Astrocyte (in vitro differentiated cells and primary cell): ENCODE measurements around the gene CHRNE. TPM values are rescaled to one million over a fixed set of nuclear protein-coding genes. Genes with fewer than 3 reads are reported as not detected.

ENCODE experiments used
- DNase-seq: peaks from one replicate; pipeline ENCODE4 v3.0.0-alpha.2; 2010; ENCODE audit warnings: low read depth
- FAIRE-seq: peaks from 2 replicates; lab custom pipeline; 2011; peaks lifted over from hg19 to GRCh38; lab: Jason Lieb, UNC
- H2AFZ ChIP-seq: 2 replicates; pipeline ENCODE4 v1.6.0; 2012; ENCODE audit warnings: low read depth, low read length, inconsistent platforms
- H3K27ac ChIP-seq: 2 replicates; pipeline ENCODE4 v1.5.1; 2011; ENCODE audit warnings: low read depth, low read length, inconsistent platforms
- H3K27me3 ChIP-seq: 2 replicates; pipeline ENCODE4 v1.6.0; 2011; ENCODE audit warnings: low read length, inconsistent platforms; ENCODE audit not compliant: insufficient read depth
- H3K36me3 ChIP-seq: 2 replicates; pipeline ENCODE4 v1.5.1; 2011; ENCODE audit warnings: low read length, inconsistent platforms; ENCODE audit not compliant: insufficient read depth
- H3K4me1 ChIP-seq: 2 replicates; pipeline ENCODE4 v1.5.1; 2011; ENCODE audit warnings: low read length, inconsistent platforms; ENCODE audit not compliant: insufficient read depth
- H3K4me2 ChIP-seq: 2 replicates; pipeline ENCODE4 v1.6.0; 2012; ENCODE audit warnings: low read length, inconsistent platforms
- H3K4me3 ChIP-seq: 2 replicates; pipeline ENCODE4 v1.5.1; 2011; ENCODE audit warnings: low read depth, mild to moderate bottlenecking, low read length, inconsistent platforms; ENCODE audit not compliant: insufficient read depth
- H3K79me2 ChIP-seq: 2 replicates; pipeline ENCODE4 v1.6.0; 2012; ENCODE audit warnings: mild to moderate bottlenecking, low read length, inconsistent platforms; ENCODE audit not compliant: insufficient read depth
- H3K9ac ChIP-seq: 2 replicates; pipeline ENCODE4 v1.6.0; 2012; ENCODE audit warnings: mild to moderate bottlenecking, low read length, inconsistent platforms
- H3K9me3 ChIP-seq: 2 replicates; pipeline ENCODE4 v1.5.1; 2012; ENCODE audit warnings: low read depth, mild to moderate bottlenecking, low read length, inconsistent platforms; ENCODE audit not compliant: insufficient read depth
- H4K20me1 ChIP-seq: 2 replicates; pipeline ENCODE4 v1.6.0; 2012; ENCODE audit warnings: low read length, inconsistent platforms; ENCODE audit not compliant: insufficient read depth
- H3K27ac Mint-ChIP-seq: one replicate; pipeline ENCODE4 v1.8.0; 2021; ENCODE audit warnings: mild to moderate bottlenecking, mixed read lengths; ENCODE audit not compliant: unreplicated experiment
- H3K27me3 Mint-ChIP-seq: one replicate; pipeline ENCODE4 v1.8.0; 2021; ENCODE audit warnings: low read depth, mixed read lengths; ENCODE audit not compliant: unreplicated experiment
- H3K36me3 Mint-ChIP-seq: one replicate; pipeline ENCODE4 v1.8.0; 2021; ENCODE audit warnings: low read depth, mixed read lengths; ENCODE audit not compliant: unreplicated experiment
- H3K4me1 Mint-ChIP-seq: one replicate; pipeline ENCODE4 v1.8.0; 2021; ENCODE audit warnings: low read depth, mixed read lengths; ENCODE audit not compliant: unreplicated experiment
- H3K4me3 Mint-ChIP-seq: one replicate; pipeline ENCODE4 v1.8.0; 2021; ENCODE audit warnings: mild to moderate bottlenecking, moderate library complexity, mixed read lengths; ENCODE audit not compliant: unreplicated experiment
- H3K9me3 Mint-ChIP-seq: one replicate; pipeline ENCODE4 v1.8.0; 2021; ENCODE audit warnings: mild to moderate bottlenecking, mixed read lengths; ENCODE audit not compliant: unreplicated experiment
- CTCF ChIP-seq: IDR thresholded peaks from 2 replicates; pipeline ENCODE4 v1.5.1; 2011; ENCODE audit warnings: low read depth, mild to moderate bottlenecking, inconsistent platforms, low read length, moderate library complexity; ENCODE audit not compliant: insufficient read depth
- EZH2 ChIP-seq: IDR thresholded peaks from 2 replicates; pipeline ENCODE4 v1.6.1; 2012; ENCODE audit warnings: mild to moderate bottlenecking, low read length, inconsistent platforms; ENCODE audit not compliant: insufficient read depth
- total RNA-seq: library from RNA; stranded (reverse); gene quantifications from 2 replicates; pipeline ENCODE4 v1.2.1, GENCODE V29; 2021

CHRNE gene
- total RNA-seq, 1 donor from 2014 or later, result 0.20 TPM

- Histone ChIP-seq H2AFZ (no peak overlapping the region), H3K4me1 (peaks cover 33% of the 10 kb centered on the region), H3K9ac (peak overlapping the region; percentile 93), H4K20me1 (peaks cover 62% of the 10 kb centered on the region), H3K27ac (peak overlapping the region; percentile 89), H3K9me3 (no peaks in the 10 kb centered on the region), H3K27me3 (no peaks in the 10 kb centered on the region), H3K79me2 (peaks cover 84% of the 10 kb centered on the region), H3K36me3 (peaks cover 37% of the 10 kb centered on the region), H3K4me2 (peak overlapping the region; percentile 99), H3K4me3 (no peak overlapping the region)
- Mint-ChIP-seq H3K4me3 (peak overlapping the region; percentile 98), H3K36me3 (peaks cover 26% of the 10 kb centered on the region), H3K4me1 (peaks cover 33% of the 10 kb centered on the region), H3K9me3 (peaks cover 2% of the 10 kb centered on the region), H3K27me3 (no peaks in the 10 kb centered on the region), H3K27ac (peak overlapping the region; percentile 96)
- TF ChIP-seq CTCF (no peak), EZH2 (no peak)
- DNase-seq (no peak), FAIRE-seq (no peak)
Measured at GRCh38 chr17:4944163-4944553, 41.3 kb upstream of the CHRNE start.

- H3K27me3 ChIP-seq, result no peaks in the 10 kb centered on the region
- H3K4me3 Mint-ChIP-seq, result peak overlapping the region; percentile 95
- no peak overlapping the region for H2AFZ ChIP-seq
- H3K36me3 Mint-ChIP-seq, result peaks cover 28% of the 10 kb centered on the region
- peaks cover 92% of the 10 kb centered on the region for H3K79me2 ChIP-seq
- H3K9me3 ChIP-seq, result no peaks in the 10 kb centered on the region
- H3K27me3 Mint-ChIP-seq, result no peaks in the 10 kb centered on the region
- H3K27ac Mint-ChIP-seq, result peak overlapping the region; percentile 99
- H3K4me2 ChIP-seq, result no peak overlapping the region
- H3K9ac ChIP-seq, result peak overlapping the region; percentile 97
- peaks cover 37% of the 10 kb centered on the region for H3K36me3 ChIP-seq
- H3K4me3 ChIP-seq, result no peak overlapping the region
- FAIRE-seq (no peak), DNase-seq (no peak)
- H4K20me1 ChIP-seq, result peaks cover 63% of the 10 kb centered on the region
- TF ChIP-seq EZH2, result no peak
- TF ChIP-seq CTCF, result no peak
- H3K27ac ChIP-seq, result peak overlapping the region; percentile 22
- H3K9me3 Mint-ChIP-seq, result peaks cover 2% of the 10 kb centered on the region
- H3K4me1 ChIP-seq, result peaks cover 43% of the 10 kb centered on the region
- H3K4me1 Mint-ChIP-seq, result peaks cover 37% of the 10 kb centered on the region
Measured at GRCh38 chr17:4942760-4943508, 40.0 kb upstream of the CHRNE start.

GRCh38 chr17:4941319-4941610 is 38.4 kb upstream of the CHRNE start:
- Histone ChIP-seq H3K27me3 (no peaks in the 10 kb centered on the region), H3K9me3 (no peaks in the 10 kb centered on the region), H4K20me1 (peaks cover 50% of the 10 kb centered on the region), H3K4me2 (peak overlapping the region; percentile 97), H3K9ac (peak overlapping the region; percentile 97), H2AFZ (no peak overlapping the region), H3K36me3 (peaks cover 32% of the 10 kb centered on the region), H3K79me2 (peaks cover 79% of the 10 kb centered on the region), H3K4me1 (peaks cover 40% of the 10 kb centered on the region), H3K4me3 (peak overlapping the region; percentile 85), H3K27ac (peak overlapping the region; percentile 96)
- FAIRE-seq (no peak), DNase-seq (no peak)
- TF ChIP-seq EZH2 (no peak), CTCF (no peak)
- peak overlapping the region; percentile 99 for H3K27ac Mint-ChIP-seq
- peak overlapping the region; percentile 95 for H3K4me3 Mint-ChIP-seq
- H3K27me3 Mint-ChIP-seq, result no peaks in the 10 kb centered on the region
- peaks cover 19% of the 10 kb centered on the region for H3K36me3 Mint-ChIP-seq
- peaks cover 37% of the 10 kb centered on the region for H3K4me1 Mint-ChIP-seq
- peaks cover 2% of the 10 kb centered on the region for H3K9me3 Mint-ChIP-seq
